ENCODE measurements around the gene OR8K5. TPM values are rescaled to one million over a fixed set of nuclear protein-coding genes. Genes with fewer than 3 reads are reported as not detected.

Gene OR8K5
- not detected in 2 replicates for total RNA-seq

GRCh38 chr11:56160217-56160616, at the start of gene OR8K5:
TSS of gene OR8K5 (minus strand) at chr11:56160317. CDS start at chr11:56160317, 0 bp downstream.

GRCh38 chr11:56176318-56176717, 16.2 kb upstream of the OR8K5 start, which contains the start of gene OR5J2:
TSS of gene OR5J2 (plus strand) at chr11:56176618. CDS start at chr11:56176618, 0 bp downstream.

GRCh38 chr11:56140151-56140661, 19.9 kb downstream of the OR8K5 start, which contains the start of gene OR8J3:
TSS of gene OR8J3 (minus strand) at chr11:56140201. CDS start at chr11:56137718, 2,483 bp downstream.

GRCh38 chr11:56122073-56122472, 38.0 kb downstream of the OR8K5 start, which contains the start of gene OR8H3:
TSS of gene OR8H3 (plus strand) at chr11:56122373. CDS start at chr11:56122373, 0 bp downstream.

Other genes starting within 250 kb of the OR8K5 start
- gene OR5W2, start 245.7 kb downstream of the OR8K5 start, total RNA-seq, result not detected in 2 replicates
- not detected in 2 replicates for gene OR5I1, start 223.9 kb downstream of the OR8K5 start, total RNA-seq
- not detected in 2 replicates for gene OR10AG1, start 190.4 kb downstream of the OR8K5 start, total RNA-seq
- gene OR5F1, start 165.7 kb downstream of the OR8K5 start, total RNA-seq, result not detected in 2 replicates
- gene OR5AS1, start 132.7 kb downstream of the OR8K5 start, total RNA-seq, result not detected in 2 replicates
- gene OR8I2, start 67.0 kb downstream of the OR8K5 start, total RNA-seq, result not detected in 2 replicates
- not detected in 2 replicates for gene OR8H2, start 56.6 kb downstream of the OR8K5 start, total RNA-seq
- gene OR8H3, start 37.9 kb downstream of the OR8K5 start, total RNA-seq, result not detected in 2 replicates
- gene OR8J3, start 20.1 kb downstream of the OR8K5 start, total RNA-seq, result not detected in 2 replicates
- gene OR5J2, start 16.3 kb upstream of the OR8K5 start, total RNA-seq, result not detected in 2 replicates
- not detected in 2 replicates for gene OR5T2, start 73.9 kb upstream of the OR8K5 start, total RNA-seq
- not detected in 2 replicates for gene OR5T3, start 91.9 kb upstream of the OR8K5 start, total RNA-seq
- not detected in 2 replicates for gene OR5T1, start 113.8 kb upstream of the OR8K5 start, total RNA-seq
- not detected in 2 replicates for gene OR8H1, start 131.9 kb upstream of the OR8K5 start, total RNA-seq
- not detected in 2 replicates for gene OR8K3, start 154.8 kb upstream of the OR8K5 start, total RNA-seq
- gene OR8K1, start 185.7 kb upstream of the OR8K5 start, total RNA-seq, result not detected in 2 replicates
- gene OR8J1, start 194.0 kb upstream of the OR8K5 start, total RNA-seq, result not detected in 2 replicates
- gene OR8U1, start 215.3 kb upstream of the OR8K5 start, total RNA-seq, result not detected in 2 replicates